ENCODE results near the gene B4GALT5. TPM values are rescaled to one million over a fixed set of nuclear protein-coding genes. Genes with fewer than 3 reads are reported as not detected.

Gene B4GALT5
- total and polyA plus RNA-seq, 12 donors, result 14.2 to 137 (median 69.1) TPM

GRCh38 chr20:49664612-49665313 is 48.9 kb downstream of the B4GALT5 start:
- WGBS, 4 donors, result 96 to 99% (median 98%) methylated on average over 3 of the region's 3 CpGs
- intact Hi-C loops (cut with DNase I), result no loop called here

GRCh38 chr20:49663112-49663511 is 50.6 kb downstream of the B4GALT5 start:
- Histone ChIP-seq H3K9me3 (replicated peaks in 1 of 3) (no peaks in the 10 kb centered on the region), H3K4me1 (replicated peaks in 1 of 2) (peaks cover 9 to 65% of the 10 kb centered on the region in 2 donors), H3K27me3 (no peaks in the 10 kb centered on the region), H3K4me3 (no peak overlapping the region), H3K27ac (no peak overlapping the region), H3K36me3 (replicated peaks in 1 of 2) (no peaks in the 10 kb centered on the region)
- DNase-seq, result no peak
- intact Hi-C loops (cut with DNase I), result no loop called here
- TF ChIP-seq POLR2A (IDR thresholded peaks at IDR 0.05), result no peak
- TF ChIP-seq, protein P1, sequence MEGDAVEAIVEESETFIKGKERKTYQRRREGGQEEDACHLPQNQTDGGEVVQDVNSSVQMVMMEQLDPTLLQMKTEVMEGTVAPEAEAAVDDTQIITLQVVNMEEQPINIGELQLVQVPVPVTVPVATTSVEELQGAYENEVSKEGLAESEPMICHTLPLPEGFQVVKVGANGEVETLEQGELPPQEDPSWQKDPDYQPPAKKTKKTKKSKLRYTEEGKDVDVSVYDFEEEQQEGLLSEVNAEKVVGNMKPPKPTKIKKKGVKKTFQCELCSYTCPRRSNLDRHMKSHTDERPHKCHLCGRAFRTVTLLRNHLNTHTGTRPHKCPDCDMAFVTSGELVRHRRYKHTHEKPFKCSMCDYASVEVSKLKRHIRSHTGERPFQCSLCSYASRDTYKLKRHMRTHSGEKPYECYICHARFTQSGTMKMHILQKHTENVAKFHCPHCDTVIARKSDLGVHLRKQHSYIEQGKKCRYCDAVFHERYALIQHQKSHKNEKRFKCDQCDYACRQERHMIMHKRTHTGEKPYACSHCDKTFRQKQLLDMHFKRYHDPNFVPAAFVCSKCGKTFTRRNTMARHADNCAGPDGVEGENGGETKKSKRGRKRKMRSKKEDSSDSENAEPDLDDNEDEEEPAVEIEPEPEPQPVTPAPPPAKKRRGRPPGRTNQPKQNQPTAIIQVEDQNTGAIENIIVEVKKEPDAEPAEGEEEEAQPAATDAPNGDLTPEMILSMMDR (IDR thresholded peaks at IDR 0.05), result no peak

More at GRCh38 chr20:49664612-49665313, 48.9 kb downstream of the B4GALT5 start:
- DNase-seq, result no peak
- no peak for TF ChIP-seq POLR2A (IDR thresholded peaks at IDR 0.05)
- TF ChIP-seq, protein P1 (IDR thresholded peaks at IDR 0.05), result no peak
- Histone ChIP-seq H3K27me3 (no peaks in the 10 kb centered on the region), H3K4me1 (replicated peaks in 1 of 2) (peaks cover 10 to 63% of the 10 kb centered on the region in 2 donors), H3K27ac (no peak overlapping the region), H3K4me3 (no peak overlapping the region), H3K36me3 (replicated peaks in 1 of 2) (no peaks in the 10 kb centered on the region), H3K9me3 (replicated peaks in 1 of 3) (no peaks in the 10 kb centered on the region)

DNA sequence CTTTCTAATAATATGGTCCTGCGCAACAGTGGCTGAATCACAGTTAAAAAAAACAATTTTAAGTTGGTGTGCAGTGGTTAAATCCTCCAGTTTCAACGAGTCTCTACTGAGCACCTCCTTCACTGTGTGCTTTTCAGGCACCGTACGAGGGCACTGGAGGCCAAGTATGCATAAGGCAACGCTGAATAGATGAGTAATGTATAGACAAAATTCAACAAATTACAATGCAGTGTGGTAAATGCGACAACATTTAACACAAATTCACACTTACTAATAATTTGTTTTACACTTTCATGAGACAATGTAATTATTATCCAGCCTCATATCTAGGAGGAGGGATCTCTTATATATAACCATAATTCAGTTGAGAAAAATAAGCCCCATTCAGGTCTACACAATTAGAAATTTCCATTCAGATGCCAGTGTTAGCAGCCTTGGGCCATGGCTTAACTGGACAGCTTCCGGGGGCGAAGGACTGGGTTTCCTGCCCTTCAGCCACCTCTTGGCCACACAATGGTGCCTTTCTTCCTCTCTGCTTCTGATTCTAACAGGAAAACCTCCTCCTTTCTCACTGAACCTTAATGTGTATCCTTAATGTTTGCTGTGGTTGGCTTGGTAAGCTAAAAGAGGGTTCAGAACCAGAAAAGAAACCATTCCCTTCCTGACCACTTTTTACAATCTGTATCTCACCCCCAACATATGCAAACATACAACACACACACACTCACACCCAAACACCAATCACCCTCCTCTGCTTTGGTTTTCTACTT is 51.9 kb downstream of the B4GALT5 start:
- H3K36me3 ChIP-seq (replicated peaks in 1 of 2), result no peaks in the 10 kb centered on the region
- no peaks in the 10 kb centered on the region for H3K9me3 ChIP-seq (replicated peaks in 1 of 3)
- H3K4me3 ChIP-seq, result no peak overlapping the region
- intact Hi-C loops (cut with DNase I), result no loop called here
- peaks cover 23 to 73% of the 10 kb centered on the region in 2 donors for H3K4me1 ChIP-seq (replicated peaks in 1 of 2)
- DNase-seq, result no peak
- WGBS, 4 donors, result 64 to 76% (median 70%) methylated on average over 8 of the region's 8 CpGs
- peak overlapping the region in 1 of 5 donors; percentile 17 for H3K27ac ChIP-seq
- TF ChIP-seq, protein P1 (IDR thresholded peaks at IDR 0.05), result no peak
- TF ChIP-seq POLR2A (IDR thresholded peaks at IDR 0.05), result no peak
- no peaks in the 10 kb centered on the region for H3K27me3 ChIP-seq

DNA sequence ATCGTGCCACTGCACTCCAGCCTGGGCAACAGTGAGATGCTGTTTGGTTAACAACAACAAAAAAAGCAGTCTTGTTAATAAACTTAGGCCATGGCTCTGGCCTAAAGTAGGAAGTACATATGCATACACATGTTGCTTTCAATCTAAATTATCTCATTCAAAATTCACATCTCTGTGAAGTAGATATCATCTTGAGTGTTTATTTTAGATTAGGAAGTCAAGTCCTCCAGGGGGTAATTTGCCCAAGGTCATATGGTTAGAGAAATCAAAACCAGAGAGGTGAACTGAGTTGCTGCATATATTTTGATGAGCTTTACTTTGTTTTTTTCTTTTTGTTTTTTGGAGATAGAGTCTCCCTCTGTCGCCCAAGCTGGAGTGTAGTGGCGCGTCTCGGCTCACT is 52.8 kb downstream of the B4GALT5 start:
- intact Hi-C loops (cut with DNase I), result no loop called here
- 83 to 89% (median 85%) methylated on average over 5 of the region's 5 CpGs for WGBS, 4 donors
- peaks cover 27 to 73% of the 10 kb centered on the region in 2 donors for H3K4me1 ChIP-seq (replicated peaks in 1 of 2)

More for the DNA sequence above, 52.8 kb downstream of the B4GALT5 start:
- peak overlapping the region in 1 of 5 donors; percentile 17 for H3K27ac ChIP-seq
- no peak for TF ChIP-seq POLR2A (IDR thresholded peaks at IDR 0.05)
- TF ChIP-seq, protein P1 (IDR thresholded peaks at IDR 0.05), result no peak
- no peak overlapping the region for H3K4me3 ChIP-seq
- H3K27me3 ChIP-seq, result no peaks in the 10 kb centered on the region
- H3K9me3 ChIP-seq (replicated peaks in 1 of 3), result no peaks in the 10 kb centered on the region
- H3K36me3 ChIP-seq (replicated peaks in 1 of 2), result no peaks in the 10 kb centered on the region
- no peak for DNase-seq
